Neural progenitor cell (in vitro differentiated cells): ENCODE data around the gene SCML1.

Experiments used
- CTCF ChIP-seq: fragments of 200-600 bp; sonication (generic); IDR thresholded peaks from 2 replicates; pipeline ENCODE4 v1.5.1; 2017; ENCODE audit warnings: antibody characterized with exemption, mild to moderate bottlenecking
- EZH2 ChIP-seq: fragments of 200-600 bp; sonication (generic); IDR thresholded peaks from 2 replicates; pipeline ENCODE4 v1.6.1; 2017; ENCODE audit warnings: antibody characterized with exemption, mild to moderate bottlenecking, moderate library complexity

- no peak for TF ChIP-seq CTCF
- no peak for TF ChIP-seq EZH2
Observed at GRCh38 chrX:17700976-17701375, 36.3 kb upstream of the SCML1 start.
